Thoracic aorta (tissue), 2 donors: ENCODE measurements around the gene AFG1L. TPM values are rescaled to one million over a fixed set of nuclear protein-coding genes. Genes with fewer than 3 reads are reported as not detected.

ENCODE experiments used
- ATAC-seq: fragments of 150-250 bp; one replicate; pipeline ENCODE4 v1.8.0; 2017; ENCODE audit warnings: low read depth; ENCODE audit not compliant: insufficient number of reproducible peaks, low FRiP score
- DNase-seq: peaks from one replicate; pipeline ENCODE4 v3.0.0-alpha.2; 2020; ENCODE audit warnings: low spot score
- H3K27ac ChIP-seq, 2 donors: fragments of 200-600 bp; sonication (generic); 1 replicate in 1 of 2; 2 replicates in 1 of 2; pipeline ENCODE4 v1.5.1; 2016; ENCODE audit warnings: mild to moderate bottlenecking in 2 of 2, moderate library complexity in 2 of 2
- H3K27me3 ChIP-seq: fragments of 200-600 bp; sonication (generic); replicated peaks from 2 replicates; pipeline ENCODE4 v1.6.0; 2016; ENCODE audit warnings: mild to moderate bottlenecking; ENCODE audit not compliant: insufficient read depth
- H3K36me3 ChIP-seq: fragments of 200-600 bp; sonication (generic); one replicate; pipeline ENCODE4 v1.5.1; 2016
- H3K4me1 ChIP-seq, 2 donors: fragments of 200-600 bp; sonication (generic); 1 replicate in 1 of 2; 2 replicates in 1 of 2; pipeline versions ENCODE4 v1.5.1 to v1.6.0; 2016; ENCODE audit warnings: low read depth in 2 of 2, mild to moderate bottlenecking in 1 of 2; ENCODE audit not compliant: control insufficient read depth in 1 of 2
- H3K4me3 ChIP-seq: fragments of 200-600 bp; sonication (generic); 2 replicates; pipeline ENCODE4 v1.5.1; 2016; ENCODE audit warnings: mild to moderate bottlenecking
- H3K9me3 ChIP-seq: fragments of 200-600 bp; sonication (generic); 2 replicates; pipeline ENCODE4 v1.5.1; 2016
- CTCF ChIP-seq: fragments of 200-600 bp; sonication (generic); IDR thresholded peaks from one replicate; pipeline ENCODE4 v1.5.1; 2019; ENCODE audit warnings: antibody characterized with exemption
- total RNA-seq, 2 donors: library from RNA; depleted of rRNA; stranded (reverse); fragments of >200 nt; gene quantifications; one replicate each; pipeline versions ENCODE4 v1.1.0 to v1.2.3, GENCODE V29; 2016

The AFG1L gene
- total RNA-seq, 2 donors from 2014 or later, result 1.7 to 21.7 TPM

- Histone ChIP-seq H3K27ac (no peak overlapping the region), H3K4me1 (no peaks in the 10 kb centered on the region), H3K27me3 (no peaks in the 10 kb centered on the region), H3K9me3 (no peaks in the 10 kb centered on the region), H3K36me3 (no peaks in the 10 kb centered on the region), H3K4me3 (no peak overlapping the region)
- TF ChIP-seq CTCF, result no peak
- DNase-seq (no peak), ATAC-seq (no peak)
These were observed 251.5 kb downstream of the AFG1L start for GRCh38 chr6:108546079-108547049.

GRCh38 chr6:108549241-108549640 lies 254.4 kb downstream of the AFG1L start:
- TF ChIP-seq CTCF, result no peak
- no peak for ATAC-seq

GRCh38 chr6:108549741-108550140 lies 254.9 kb downstream of the AFG1L start:
- H3K27me3 ChIP-seq, result no peaks in the 10 kb centered on the region
- no peaks in the 10 kb centered on the region for H3K4me1 ChIP-seq
- no peaks in the 10 kb centered on the region for H3K36me3 ChIP-seq
- H3K4me3 ChIP-seq, result no peak overlapping the region
- DNase-seq (no peak), ATAC-seq (no peak)
- H3K27ac ChIP-seq, result no peak overlapping the region
- TF ChIP-seq CTCF, result no peak
- no peaks in the 10 kb centered on the region for H3K9me3 ChIP-seq

More at GRCh38 chr6:108549241-108549640, 254.4 kb downstream of the AFG1L start:
- H3K4me3 ChIP-seq, result no peak overlapping the region
- no peak for DNase-seq
- H3K9me3 ChIP-seq, result no peaks in the 10 kb centered on the region
- no peak overlapping the region for H3K27ac ChIP-seq
- no peaks in the 10 kb centered on the region for H3K4me1 ChIP-seq
- H3K36me3 ChIP-seq, result no peaks in the 10 kb centered on the region
- H3K27me3 ChIP-seq, result no peaks in the 10 kb centered on the region

GRCh38 chr6:108550256-108550655 lies 255.4 kb downstream of the AFG1L start:
- ATAC-seq (no peak), DNase-seq (no peak)
- Histone ChIP-seq H3K27ac (no peak overlapping the region), H3K9me3 (no peaks in the 10 kb centered on the region), H3K4me3 (no peak overlapping the region), H3K36me3 (no peaks in the 10 kb centered on the region), H3K27me3 (no peaks in the 10 kb centered on the region), H3K4me1 (no peaks in the 10 kb centered on the region)
- no peak for TF ChIP-seq CTCF

GRCh38 chr6:108555399-108556052 lies 260.7 kb downstream of the AFG1L start:
- DNase-seq, result no peak
- H3K4me1 ChIP-seq, result peaks cover 9 to 12% of the 10 kb centered on the region in 2 donors
- TF ChIP-seq CTCF, result no peak
- H3K27ac ChIP-seq, result no peak overlapping the region
- no peak overlapping the region for H3K4me3 ChIP-seq
- H3K36me3 ChIP-seq, result no peaks in the 10 kb centered on the region
- no peaks in the 10 kb centered on the region for H3K27me3 ChIP-seq
- no peak for ATAC-seq
- no peaks in the 10 kb centered on the region for H3K9me3 ChIP-seq
